Right cardiac atrium (tissue), 5 donors: ENCODE results near the gene ERP44. TPM values are rescaled to one million over a fixed set of nuclear protein-coding genes. Genes with fewer than 3 reads are reported as not detected.

Experiments
- ATAC-seq, 2 donors: fragments of 200-7000 bp; cut with Tn5 transposase; one replicate each; pipeline versions ENCODE4 v1.8.0 to v1.9.1; 2020; ENCODE audit warnings: moderate library complexity in 2 of 2, mild to moderate bottlenecking in 1 of 2
- DNase-seq, 3 donors: peaks; one replicate each; pipeline ENCODE4 v3.0.0-alpha.2; 2020
- H3K27ac ChIP-seq: one replicate; pipeline ENCODE4 v1.5.1; 2013; ENCODE audit warnings: mild to moderate bottlenecking, low read length, control low read depth, moderate library complexity
- H3K27me3 ChIP-seq: one replicate; pipeline ENCODE4 v1.6.1; 2013; ENCODE audit not compliant: control insufficient read depth, insufficient read depth
- H3K4me1 ChIP-seq: one replicate; pipeline ENCODE4 v1.6.1; 2013; ENCODE audit warnings: low read length; ENCODE audit not compliant: control insufficient read depth, insufficient read depth
- H3K4me3 ChIP-seq: one replicate; pipeline ENCODE4 v1.5.1; 2013; ENCODE audit warnings: low read length, control low read depth
- H3K9me3 ChIP-seq: one replicate; pipeline ENCODE4 v1.6.1; 2013; ENCODE audit warnings: low read length; ENCODE audit not compliant: control insufficient read depth
- WGBS: extraction: QIAGEN DNeasy Blood & Tissue Kit; methylation state at CpG from one replicate; pipeline ENCODE4 v1.1.7; 2013; 5-methylcytosine and 5-hydroxymethylcytosine counted together
- intact Hi-C, 4 donors: fragments of 100-400 bp; cut with DNase I; formaldehyde crosslinking; loops; one replicate each; pipeline versions ENCODE4 v1.11.0 to v1.14.0; 2022 to 2023
- polyA plus RNA-seq: library from polyadenylated mRNA; stranded (reverse); fragments of 200-250 nt; gene quantifications from one replicate; pipeline ENCODE4 v1.2.3, GENCODE V29; 2013
- total RNA-seq, 4 donors: library from RNA; stranded (reverse); fragmentation: NEBNext Ultra II Directional; extraction: Animal tissue kit (Norgen Biotek cat#: 25700); gene quantifications; one replicate each; pipeline ENCODE4 v1.2.1, GENCODE V29; 2021
- donor health status: healthy with polysubstance abuse.
- donor health status: DM: no; HTN: yes; CAD: no.
- donor health status: DM: no; HTN: no; CAD: no.
- donor health status: DM: no; HTN: yes; CAD: no; lungs with severe emphysema.
- donor health status: DM: yes; HTN: yes; CAD: no.

ERP44 gene
- total and polyA plus RNA-seq, 5 donors, result 13.9 to 19.6 (median 16.5) TPM

DNA sequence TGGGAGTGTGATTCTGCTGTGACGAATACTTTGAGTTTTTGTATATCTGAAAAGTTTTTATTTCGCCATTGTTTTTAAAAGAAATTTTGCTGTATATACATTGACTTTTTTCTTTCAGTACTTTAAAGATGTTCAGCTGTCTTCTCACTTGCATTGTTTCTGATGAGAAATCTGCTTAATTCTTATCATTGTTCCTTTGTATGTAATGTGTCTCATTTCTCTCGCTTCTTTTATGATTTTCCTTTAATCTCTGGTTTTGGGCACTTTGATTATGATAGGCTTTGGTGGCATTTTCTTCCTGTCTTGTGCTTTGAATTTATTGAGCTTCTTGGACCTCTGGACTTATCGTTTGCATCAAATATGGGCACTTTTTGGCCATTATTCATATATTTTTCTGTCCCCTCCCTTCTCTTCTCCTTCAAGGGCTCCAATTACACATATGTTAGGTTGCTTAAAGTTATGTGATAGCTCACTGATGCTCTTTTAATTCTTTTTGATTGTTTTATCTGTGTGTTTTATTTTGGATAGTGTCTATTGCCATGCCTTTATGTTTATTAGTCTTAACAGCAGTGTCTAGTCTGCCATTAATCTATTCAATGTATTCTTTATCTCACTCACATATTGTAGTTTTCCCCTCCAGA lies 161.7 kb downstream of the ERP44 start:
- DNase-seq (no peak), ATAC-seq (no peak)
- H3K27me3 ChIP-seq, result no peaks in the 10 kb centered on the region
- H3K4me3 ChIP-seq, result no peak overlapping the region
- WGBS, result 98% methylated on average over 4 of the region's 4 CpGs
- no peak overlapping the region for H3K27ac ChIP-seq
- intact Hi-C loops, result no loop called here
- H3K9me3 ChIP-seq, result no peaks in the 10 kb centered on the region
- no peaks in the 10 kb centered on the region for H3K4me1 ChIP-seq

DNA sequence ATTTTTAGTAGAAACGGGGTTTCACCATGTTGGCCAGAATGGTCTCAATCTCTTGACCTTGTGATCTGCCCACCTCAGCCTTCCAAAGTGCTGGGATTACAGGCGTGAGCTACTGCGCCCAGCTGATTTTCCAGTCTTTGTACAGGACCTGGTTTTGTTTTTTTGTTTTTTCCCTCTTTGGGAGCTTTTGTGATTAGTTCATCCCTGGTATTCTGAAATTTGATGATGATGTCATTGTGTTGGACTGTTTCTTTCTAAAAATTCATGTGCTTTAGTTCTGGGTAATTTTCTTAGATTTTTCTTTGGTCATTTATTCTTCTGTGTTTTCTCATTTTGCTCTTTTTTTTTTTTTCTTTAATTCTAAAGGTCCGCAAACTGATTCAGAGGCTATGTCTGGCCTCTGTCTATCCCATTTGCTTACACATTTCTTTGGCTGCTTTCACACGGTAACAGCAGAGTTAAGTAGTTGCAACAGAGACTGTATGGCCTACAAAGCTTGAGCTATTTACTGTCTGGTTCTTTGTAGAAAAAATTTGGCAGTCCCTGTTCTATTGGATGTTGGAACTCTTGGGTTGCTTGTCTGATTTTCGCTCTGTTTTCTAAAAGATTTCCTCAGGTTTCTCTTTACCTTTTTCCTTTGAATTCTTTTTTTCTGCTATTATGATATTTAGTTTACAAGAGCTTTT lies 167.5 kb downstream of the ERP44 start:
- no peak for DNase-seq
- Histone ChIP-seq H3K4me1 (no peaks in the 10 kb centered on the region), H3K9me3 (no peaks in the 10 kb centered on the region), H3K4me3 (no peak overlapping the region), H3K27me3 (no peaks in the 10 kb centered on the region), H3K27ac (no peak overlapping the region)
- no peak for ATAC-seq
- intact Hi-C loops, result no loop called here
- 96% methylated on average over 6 of the region's 6 CpGs for WGBS

DNA sequence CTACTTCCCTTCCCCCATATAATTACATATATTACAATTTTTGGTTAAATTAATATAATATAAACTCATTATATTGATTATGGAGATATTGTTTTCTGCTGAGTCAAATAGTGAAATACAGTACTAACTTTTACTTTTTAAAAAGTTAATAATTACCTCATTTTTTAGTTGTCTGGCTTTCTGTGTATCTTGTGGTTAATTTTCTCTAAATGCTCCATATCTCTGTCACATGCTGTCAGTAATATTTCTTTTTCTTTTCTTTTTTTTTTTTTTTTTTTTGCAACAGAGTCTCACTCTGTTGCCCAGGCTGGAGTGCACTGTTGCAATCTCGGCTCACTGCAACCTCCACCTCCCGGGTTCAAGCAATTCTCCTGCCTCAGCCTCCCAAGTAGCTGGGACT lies 169.1 kb downstream of the ERP44 start:
- ATAC-seq, result no peak
- intact Hi-C loops, result no loop called here
- Histone ChIP-seq H3K9me3 (no peaks in the 10 kb centered on the region), H3K4me1 (no peaks in the 10 kb centered on the region), H3K27ac (no peak overlapping the region), H3K4me3 (no peak overlapping the region), H3K27me3 (no peaks in the 10 kb centered on the region)
- 99% methylated on average over 2 of the region's 2 CpGs for WGBS
- DNase-seq, result no peak

Other genes with a start within 250 kb of the ERP44 start
- 10 to 100 TPM; 22.1 to 25.5 (median 23.8) TPM for gene STX17, start 192.3 kb downstream of the ERP44 start, total RNA-seq
- 6.6 TPM for gene STX17, start 192.3 kb downstream of the ERP44 start, polyA plus RNA-seq
- 10 to 100 TPM in 2 of 4 donors, 1 to 10 TPM in 2; 7.9 to 10.1 (median 9.6) TPM for gene INVS, start 243 bp upstream of the ERP44 start, total RNA-seq
- gene INVS, start 243 bp upstream of the ERP44 start, polyA plus RNA-seq, result 3.0 TPM